Choroid plexus epithelial cell (primary cell): ENCODE measurements around the gene ARSB.

ENCODE experiments used
- DNase-seq: peaks from one replicate; pipeline ENCODE4 v3.0.0-alpha.2; 2010; ENCODE audit warnings: low read depth
- H3K4me3 ChIP-seq: 2 replicates; pipeline ENCODE4 v1.5.1; 2011; ENCODE audit warnings: low read depth, mild to moderate bottlenecking, control low read depth, low read length, moderate library complexity
- CTCF ChIP-seq: conservative IDR thresholded peaks from 2 replicates; pipeline ENCODE4 v1.5.1; 2011; ENCODE audit warnings: low read depth, mild to moderate bottlenecking, control low read depth, inconsistent platforms, low read length, moderate library complexity

ARSB gene

GRCh38 chr5:78985116-78985724, at the start of gene ARSB:
Gene ARSB, minus strand, starts transcription at chr5:78985310. Its CDS starts 62 bp downstream, at chr5:78985248.
- DNase-seq, result peak; percentile 56
- peak within 1 kb of the TSS; percentile 78 for H3K4me3 ChIP-seq
- TF ChIP-seq CTCF, result no peak

GRCh38 chr5:79032782-79033181, 47.7 kb upstream of the ARSB start:
- no peak for DNase-seq
- TF ChIP-seq CTCF, result no peak
- no peak overlapping the region for H3K4me3 ChIP-seq

GRCh38 chr5:79032031-79032695, 47.1 kb upstream of the ARSB start:
- no peak overlapping the region for H3K4me3 ChIP-seq
- no peak for TF ChIP-seq CTCF
- DNase-seq, result peak; percentile 9

- no peak for TF ChIP-seq CTCF
- no peak for DNase-seq
- no peak overlapping the region for H3K4me3 ChIP-seq
These were observed 46.4 kb upstream of the ARSB start for GRCh38 chr5:79031485-79031867.

- H3K4me3 ChIP-seq, result no peak overlapping the region
- no peak for DNase-seq
- no peak for TF ChIP-seq CTCF
These were observed 45.8 kb upstream of the ARSB start for GRCh38 chr5:79030663-79031484.

- H3K4me3 ChIP-seq, result peak overlapping the region; percentile 38
- DNase-seq, result peak; percentile 84
- TF ChIP-seq CTCF, result peak; percentile 98
These were observed 40.0 kb upstream of the ARSB start for GRCh38 chr5:79025054-79025472.
